ENCODE measurements around the gene PYGM. TPM values are rescaled to one million over a fixed set of nuclear protein-coding genes. Genes with fewer than 3 reads are reported as not detected.
A peak's percentile ranks its signal among the peaks of the same experiment; 100 is the strongest.

PYGM gene
- total and polyA plus RNA-seq, 2 of the 13 experiments (the other 11 are each of a cell fraction or from before 2014, with no cell fraction given) = 0.11 to 0.12 TPM

DNA sequence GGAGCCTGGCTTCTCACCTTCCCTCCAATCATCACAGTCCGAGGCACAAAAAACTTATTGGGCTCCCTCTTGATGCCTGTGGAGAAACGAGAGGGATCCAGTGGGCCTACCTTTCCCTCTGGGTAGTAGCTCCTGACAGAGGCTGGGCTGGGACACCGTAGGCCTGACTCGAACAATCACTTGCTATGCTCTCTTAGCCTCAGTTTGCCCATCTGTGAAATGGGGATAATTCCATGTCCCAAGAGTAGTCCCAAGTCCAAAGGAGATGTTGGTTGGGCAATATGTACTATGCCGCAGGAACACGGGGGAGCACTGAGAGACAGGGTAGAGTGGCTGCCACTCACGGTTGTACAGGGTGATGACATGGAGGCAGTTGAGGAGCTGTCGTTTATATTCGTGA, 8.2 kb downstream of the PYGM start:
- ATAC-seq (no peak), DNase-seq (ENCODE audit: low spot score) (no peak), FAIRE-seq (no peak)
- Histone ChIP-seq H3K79me2 (ENCODE audit: insufficient read depth, low read length) (no peaks in the 10 kb centered on the region), H3K36me3 (replicated peaks in 1 of 2; ENCODE audit: control insufficient read depth in 1 of 2, insufficient read depth in 2 of 2, low read length in 2 of 2) (no peaks in the 10 kb centered on the region), H3K4me3 (replicated peaks in 1 of 3; ENCODE audit: insufficient read depth in 1 of 3, low read depth in 2 of 3, low read length in 3 of 3) (no peak overlapping the region), H3K4me1 (ENCODE audit: insufficient read depth, low read length) (peaks cover 33% of the 10 kb centered on the region), H3K4me2 (ENCODE audit: low read depth, low read length) (no peak overlapping the region), H2AFZ (ENCODE audit: low read length) (no peak overlapping the region), H3K9me3 (ENCODE audit: low read length) (no peaks in the 10 kb centered on the region), H3K9ac (ENCODE audit: insufficient read depth, low read depth, low read length) (no peak overlapping the region), H3K27me3 (ENCODE audit: control insufficient read depth in 1 of 2, insufficient read depth in 2 of 2, low read length in 2 of 2) (peaks cover 4 to 19% of the 10 kb centered on the region in 2 experiments; a peak in 4 of 5 replicates), H3K27ac (ENCODE audit: extremely low read length, insufficient read depth, low read length) (no peak overlapping the region), H4K20me1 (ENCODE audit: insufficient read depth, low read length) (no peaks in the 10 kb centered on the region)
- WGBS (ENCODE audit: low lambda C conversion rate) = 43% methylated on average over 9 of the region's 9 CpGs
- no peak for TF ChIP-seq PHB2 (IDR thresholded peaks at IDR 0.05; ENCODE audit: partially characterized antibody)
- TF ChIP-seq, protein P1, sequence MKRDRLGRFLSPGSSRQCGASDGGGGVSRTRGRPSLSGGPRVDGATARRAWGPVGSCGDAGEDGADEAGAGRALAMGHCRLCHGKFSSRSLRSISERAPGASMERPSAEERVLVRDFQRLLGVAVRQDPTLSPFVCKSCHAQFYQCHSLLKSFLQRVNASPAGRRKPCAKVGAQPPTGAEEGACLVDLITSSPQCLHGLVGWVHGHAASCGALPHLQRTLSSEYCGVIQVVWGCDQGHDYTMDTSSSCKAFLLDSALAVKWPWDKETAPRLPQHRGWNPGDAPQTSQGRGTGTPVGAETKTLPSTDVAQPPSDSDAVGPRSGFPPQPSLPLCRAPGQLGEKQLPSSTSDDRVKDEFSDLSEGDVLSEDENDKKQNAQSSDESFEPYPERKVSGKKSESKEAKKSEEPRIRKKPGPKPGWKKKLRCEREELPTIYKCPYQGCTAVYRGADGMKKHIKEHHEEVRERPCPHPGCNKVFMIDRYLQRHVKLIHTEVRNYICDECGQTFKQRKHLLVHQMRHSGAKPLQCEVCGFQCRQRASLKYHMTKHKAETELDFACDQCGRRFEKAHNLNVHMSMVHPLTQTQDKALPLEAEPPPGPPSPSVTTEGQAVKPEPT (CRISPR knock-in tag; IDR thresholded peaks at IDR 0.05; ENCODE audit: low read depth) = no peak
- TF ChIP-seq ADNP (CRISPR knock-in tag; IDR thresholded peaks at IDR 0.05) = 0 out of 2 replicates have a peak, but pooled peaks have one; percentile 20
- peak; percentile 86; the same call in 1 of the 2 replicates for TF ChIP-seq CHD4 (IDR thresholded peaks at IDR 0.05; ENCODE audit: borderline replicate concordance, low read length)
- peak; percentile 97 for TF ChIP-seq ZNF629 (CRISPR knock-in tag; conservative IDR thresholded peaks at IDR 0.05)
- TF ChIP-seq HNF4A (CRISPR knock-in tag; IDR thresholded peaks at IDR 0.05) = peak; percentile 39; the same call in 1 of the 2 replicates
- no peak for TF ChIP-seq ZNF567 (CRISPR knock-in tag; IDR thresholded peaks at IDR 0.05; ENCODE audit: borderline replicate concordance)
- TF ChIP-seq NFIC (IDR thresholded peaks at IDR 0.05; ENCODE audit: low read length) = no peak
- peak; percentile 28; the same call in 1 of the 2 replicates for TF ChIP-seq ZMYM2 (CRISPR knock-in tag; IDR thresholded peaks at IDR 0.05)
- TF ChIP-seq ZNF253 (CRISPR knock-in tag; IDR thresholded peaks at IDR 0.05; ENCODE audit: borderline replicate concordance) = no peak
- peak; percentile 90 for TF ChIP-seq ZMYM3 (CRISPR knock-in tag; IDR thresholded peaks at IDR 0.05)
- TF ChIP-seq SPEN (CRISPR knock-in tag; IDR thresholded peaks at IDR 0.05; ENCODE audit: low read depth) = no peak
- no peak for TF ChIP-seq NONO (IDR thresholded peaks at IDR 0.05)
- no peak for TF ChIP-seq NONO (CRISPR knock-in tag; conservative IDR thresholded peaks at IDR 0.05)
- TF ChIP-seq, protein P2, sequence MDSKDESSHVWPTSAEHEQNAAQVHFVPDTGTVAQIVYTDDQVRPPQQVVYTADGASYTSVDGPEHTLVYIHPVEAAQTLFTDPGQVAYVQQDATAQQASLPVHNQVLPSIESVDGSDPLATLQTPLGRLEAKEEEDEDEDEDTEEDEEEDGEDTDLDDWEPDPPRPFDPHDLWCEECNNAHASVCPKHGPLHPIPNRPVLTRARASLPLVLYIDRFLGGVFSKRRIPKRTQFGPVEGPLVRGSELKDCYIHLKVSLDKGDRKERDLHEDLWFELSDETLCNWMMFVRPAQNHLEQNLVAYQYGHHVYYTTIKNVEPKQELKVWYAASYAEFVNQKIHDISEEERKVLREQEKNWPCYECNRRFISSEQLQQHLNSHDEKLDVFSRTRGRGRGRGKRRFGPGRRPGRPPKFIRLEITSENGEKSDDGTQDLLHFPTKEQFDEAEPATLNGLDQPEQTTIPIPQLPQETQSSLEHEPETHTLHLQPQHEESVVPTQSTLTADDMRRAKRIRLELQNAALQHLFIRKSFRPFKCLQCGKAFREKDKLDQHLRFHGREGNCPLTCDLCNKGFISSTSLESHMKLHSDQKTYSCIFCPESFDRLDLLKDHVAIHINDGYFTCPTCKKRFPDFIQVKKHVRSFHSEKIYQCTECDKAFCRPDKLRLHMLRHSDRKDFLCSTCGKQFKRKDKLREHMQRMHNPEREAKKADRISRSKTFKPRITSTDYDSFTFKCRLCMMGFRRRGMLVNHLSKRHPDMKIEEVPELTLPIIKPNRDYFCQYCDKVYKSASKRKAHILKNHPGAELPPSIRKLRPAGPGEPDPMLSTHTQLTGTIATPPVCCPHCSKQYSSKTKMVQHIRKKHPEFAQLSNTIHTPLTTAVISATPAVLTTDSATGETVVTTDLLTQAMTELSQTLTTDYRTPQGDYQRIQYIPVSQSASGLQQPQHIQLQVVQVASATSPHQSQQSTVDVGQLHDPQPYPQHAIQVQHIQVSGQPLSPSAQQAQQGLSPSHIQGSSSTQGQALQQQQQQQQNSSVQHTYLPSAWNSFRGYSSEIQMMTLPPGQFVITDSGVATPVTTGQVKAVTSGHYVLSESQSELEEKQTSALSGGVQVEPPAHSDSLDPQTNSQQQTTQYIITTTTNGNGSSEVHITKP (CRISPR knock-in tag; IDR thresholded peaks at IDR 0.05; ENCODE audit: low read depth) = no peak
- TF ChIP-seq KDM1A (CRISPR knock-in tag; IDR thresholded peaks at IDR 0.05) = peak; percentile 81
- TF ChIP-seq CEBPB (IDR thresholded peaks at IDR 0.05; ENCODE audit: borderline replicate concordance, low read depth, low read length) = 0 out of 2 replicates have a peak, but pooled peaks have one; percentile 30
- no peak for TF ChIP-seq KLF9 (CRISPR knock-in tag; IDR thresholded peaks at IDR 0.05; ENCODE audit: low read depth)
- ChIA-PET CTCF (ENCODE audit: low intra/inter-chr PET ratio, low total read pairs) (no interaction called here), POLR2A (no interaction called here)
- in situ Hi-C loops (cut with HindIII; ENCODE audit: extremely low pct_ligation_motif_present, low pct_unique_long_range_greater_than_20kb) (no loop called here), intact Hi-C loops (cut with micrococcal nuclease; ENCODE audit: unreplicated experiment) (no loop called here)
- no TSS peak for BruUV-seq (replicated peaks)

Measured in HepG2 (cell line).